Bone marrow (tissue), 2 donors: ENCODE results near the gene OTX1.

Source experiments
- DNase-seq, 2 donors: peaks; one replicate each; lab custom pipeline; 2025; lab: John Stamatoyannopoulos, UW

OTX1 gene

GRCh38 chr2:63047321-63048279 is 3.0 kb upstream of the OTX1 start:
- peak in 1 of 2 donors; percentile 34 for DNase-seq

- DNase-seq = peak in 1 of 2 donors; percentile 37
Observed at GRCh38 chr2:63048367-63049171, 2.1 kb upstream of the OTX1 start.

DNA sequence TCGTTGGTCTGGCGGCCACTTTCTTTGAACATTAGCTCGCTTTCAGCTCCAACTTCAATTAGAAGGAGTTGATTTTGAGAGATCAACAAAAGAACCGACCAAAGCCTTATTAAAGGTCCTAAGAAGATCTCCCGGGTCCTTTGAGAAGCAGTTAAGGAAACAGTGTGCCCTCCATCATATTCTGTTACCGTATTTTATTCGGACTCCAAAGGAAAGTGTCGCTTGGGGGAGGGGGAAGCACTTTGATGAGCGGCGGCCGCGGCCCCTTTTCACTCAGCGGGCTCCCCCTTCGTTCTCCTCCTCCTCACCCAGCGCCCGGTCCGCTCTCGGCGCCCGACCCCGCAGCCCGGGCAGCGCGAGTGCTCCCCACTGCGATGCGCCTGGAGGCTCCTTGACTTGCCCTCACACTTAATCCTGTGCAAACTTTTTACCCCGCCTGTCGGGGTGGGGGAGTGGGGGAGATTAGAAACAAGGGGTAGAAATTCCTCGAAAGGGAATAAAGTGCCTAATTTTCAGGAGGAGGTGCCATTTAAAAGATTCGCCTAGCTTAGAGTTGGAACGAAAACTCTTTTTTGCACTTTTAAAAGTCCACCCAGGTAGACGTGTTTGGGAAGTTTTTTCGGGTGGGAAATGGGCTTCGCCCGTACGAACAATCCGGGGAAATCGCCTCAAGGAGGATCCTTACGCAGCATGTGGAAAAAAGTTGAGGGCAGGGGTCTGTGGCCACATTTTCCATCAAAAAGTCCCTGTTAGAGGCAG is 1.2 kb upstream of the OTX1 start:
- DNase-seq = peak in 1 of 2 donors; percentile 27

GRCh38 chr2:63049970-63050333 is 678 bp upstream of the OTX1 start:
- DNase-seq = no peak

DNA sequence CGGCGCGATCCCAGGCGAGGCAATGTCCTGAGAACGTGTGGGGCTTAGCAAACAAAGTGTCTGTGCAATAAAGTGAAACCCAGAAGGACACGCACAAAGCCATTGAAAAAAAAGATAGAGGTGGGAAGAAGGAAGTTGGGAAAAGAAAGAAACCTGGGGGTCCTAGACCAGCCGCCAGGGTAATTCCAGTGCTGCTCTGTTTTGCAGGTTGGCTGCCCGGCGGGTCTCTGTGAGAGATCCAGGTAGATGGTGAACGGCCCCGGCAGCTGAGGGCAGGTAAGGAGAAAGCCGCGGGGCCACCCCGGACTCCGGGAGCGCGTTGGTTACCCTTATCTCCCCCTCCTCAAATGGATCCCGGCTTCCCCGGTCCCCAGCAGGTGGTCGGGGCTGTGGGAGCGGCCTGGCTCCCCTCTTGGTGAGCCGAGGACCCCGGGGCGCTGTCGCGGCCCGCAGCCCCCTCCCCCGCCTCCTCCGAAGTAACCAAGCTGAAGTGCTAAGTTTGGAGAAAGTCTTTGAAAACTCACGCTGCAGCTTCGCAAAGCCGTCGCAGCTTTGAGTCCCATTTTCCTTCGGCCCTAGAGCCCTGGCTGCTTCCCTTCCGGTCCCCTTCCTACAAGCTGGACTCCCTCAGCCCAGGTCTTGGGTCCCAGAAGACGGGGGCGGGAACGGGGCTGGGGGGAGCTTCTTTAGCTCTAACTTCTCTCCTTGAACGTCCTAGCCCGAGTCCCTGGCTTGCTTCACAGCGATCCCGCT is 588 bp downstream of the OTX1 start:
- peak in 1 of 2 donors; percentile 38 for DNase-seq

DNA sequence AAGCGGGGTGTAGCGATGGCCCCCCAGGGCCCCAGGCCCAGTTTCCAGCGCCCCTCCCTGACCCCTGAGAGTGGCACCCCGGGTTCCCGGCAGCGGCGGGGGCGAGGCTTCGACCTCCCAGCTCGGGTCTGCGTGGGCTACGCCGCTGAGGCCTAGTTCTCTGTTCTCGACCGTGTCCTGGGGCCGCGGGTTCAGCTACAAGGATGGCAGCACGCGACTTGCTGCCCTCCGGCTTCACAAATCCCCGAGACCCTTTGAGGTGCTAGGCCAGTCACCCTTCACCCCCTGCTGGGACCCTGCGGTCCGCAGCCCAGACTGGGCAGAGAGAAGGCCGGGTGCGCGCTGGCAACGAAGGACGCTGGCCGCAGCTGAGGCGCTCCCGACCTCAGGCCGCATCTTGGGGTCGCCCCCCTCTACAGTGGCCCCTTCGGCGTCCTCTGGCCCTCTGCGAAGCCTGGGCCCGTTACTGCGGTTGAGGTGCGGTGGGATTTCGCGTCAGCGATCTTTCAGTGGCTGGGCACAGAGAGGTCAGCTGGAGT is 1.2 kb downstream of the OTX1 start:
- DNase-seq = peak in 1 of 2 donors; percentile 38

- DNase-seq = peak in 1 of 2 donors; percentile 15
Observed at GRCh38 chr2:63052411-63053080, 1.9 kb downstream of the OTX1 start.

- DNase-seq = peak in 1 of 2 donors; percentile 10
Observed at GRCh38 chr2:63053081-63053888, 2.7 kb downstream of the OTX1 start.

DNA sequence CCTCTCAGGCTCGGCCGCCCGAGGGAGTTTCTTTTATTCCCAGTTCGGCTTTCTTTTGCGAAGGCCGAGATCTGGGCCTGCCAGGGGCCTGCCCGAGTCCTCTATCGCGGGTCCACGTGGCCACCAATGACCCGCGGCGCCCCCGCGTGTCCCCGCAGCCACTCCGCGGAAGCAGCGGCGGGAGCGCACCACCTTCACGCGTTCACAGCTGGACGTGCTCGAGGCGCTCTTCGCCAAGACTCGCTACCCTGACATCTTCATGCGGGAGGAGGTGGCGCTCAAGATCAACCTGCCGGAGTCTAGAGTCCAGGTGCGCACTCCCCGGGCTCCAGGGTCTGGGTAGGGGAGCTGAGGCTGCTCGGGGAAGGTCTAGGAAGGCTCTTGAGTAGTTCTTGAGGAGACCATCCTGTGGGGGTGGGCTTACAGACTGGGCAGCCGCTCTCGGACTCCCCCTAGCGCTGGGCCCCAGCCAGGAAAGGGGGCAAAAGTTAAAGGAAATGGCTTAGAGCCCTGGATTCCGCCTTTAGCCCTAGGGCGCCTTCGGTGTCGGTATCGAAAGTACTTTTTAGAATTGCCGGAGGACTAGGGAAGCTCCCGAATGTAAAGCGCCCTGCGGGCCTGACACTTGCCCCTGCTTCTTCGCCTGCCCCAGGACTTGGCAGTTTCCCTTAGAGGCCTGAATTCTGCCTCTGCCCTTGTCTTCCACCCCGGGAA is 3.4 kb downstream of the OTX1 start:
- DNase-seq = peak; percentile 30 to 42

- peak in 1 of 2 donors; percentile 27 for DNase-seq
Observed at GRCh38 chr2:63054841-63055225, 4.2 kb downstream of the OTX1 start.

GRCh38 chr2:63055226-63056106 is 4.8 kb downstream of the OTX1 start:
- DNase-seq = no peak

DNA sequence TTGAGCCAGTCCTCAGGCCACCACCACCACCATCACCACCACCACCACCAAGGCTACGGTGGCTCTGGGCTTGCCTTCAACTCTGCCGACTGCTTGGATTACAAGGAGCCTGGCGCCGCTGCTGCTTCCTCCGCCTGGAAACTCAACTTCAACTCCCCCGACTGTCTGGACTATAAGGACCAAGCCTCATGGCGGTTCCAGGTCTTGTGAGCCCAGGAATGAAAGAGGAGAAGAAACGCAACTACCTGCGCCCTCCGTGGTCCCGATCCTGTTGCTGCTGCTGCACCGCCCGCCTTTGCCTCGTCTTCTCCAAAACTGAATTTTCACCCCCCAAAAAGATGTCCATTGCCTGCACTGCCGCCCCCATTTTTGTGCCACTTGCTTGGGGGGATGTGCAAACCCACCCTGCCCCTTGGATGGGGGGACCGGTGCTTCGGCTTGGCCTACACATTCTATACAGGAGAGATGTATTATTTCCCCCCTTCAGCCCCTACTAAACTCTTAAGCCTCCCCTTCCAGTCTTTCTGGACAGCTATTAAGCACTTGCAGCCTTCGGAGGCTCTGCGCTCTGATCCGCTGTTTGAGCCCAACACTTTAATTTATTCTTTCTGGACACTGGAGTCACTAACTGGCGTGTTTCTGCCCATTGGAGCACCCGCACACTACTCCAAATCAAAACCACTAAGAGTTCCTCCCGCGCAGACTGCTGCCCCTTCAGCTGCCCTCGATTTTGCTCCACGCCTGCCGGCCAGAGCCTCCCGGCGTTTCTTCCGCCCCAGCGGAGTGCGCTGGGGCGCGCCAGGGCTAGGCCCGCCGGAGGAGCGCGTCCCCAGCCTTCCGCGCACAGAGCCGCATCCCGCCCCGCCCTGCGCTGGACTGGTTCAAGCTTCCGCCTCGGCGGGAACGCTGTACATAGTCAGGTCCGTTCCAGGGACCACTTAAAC is 5.7 kb downstream of the OTX1 start:
- DNase-seq = peak in 1 of 2 donors; percentile 12

DNA sequence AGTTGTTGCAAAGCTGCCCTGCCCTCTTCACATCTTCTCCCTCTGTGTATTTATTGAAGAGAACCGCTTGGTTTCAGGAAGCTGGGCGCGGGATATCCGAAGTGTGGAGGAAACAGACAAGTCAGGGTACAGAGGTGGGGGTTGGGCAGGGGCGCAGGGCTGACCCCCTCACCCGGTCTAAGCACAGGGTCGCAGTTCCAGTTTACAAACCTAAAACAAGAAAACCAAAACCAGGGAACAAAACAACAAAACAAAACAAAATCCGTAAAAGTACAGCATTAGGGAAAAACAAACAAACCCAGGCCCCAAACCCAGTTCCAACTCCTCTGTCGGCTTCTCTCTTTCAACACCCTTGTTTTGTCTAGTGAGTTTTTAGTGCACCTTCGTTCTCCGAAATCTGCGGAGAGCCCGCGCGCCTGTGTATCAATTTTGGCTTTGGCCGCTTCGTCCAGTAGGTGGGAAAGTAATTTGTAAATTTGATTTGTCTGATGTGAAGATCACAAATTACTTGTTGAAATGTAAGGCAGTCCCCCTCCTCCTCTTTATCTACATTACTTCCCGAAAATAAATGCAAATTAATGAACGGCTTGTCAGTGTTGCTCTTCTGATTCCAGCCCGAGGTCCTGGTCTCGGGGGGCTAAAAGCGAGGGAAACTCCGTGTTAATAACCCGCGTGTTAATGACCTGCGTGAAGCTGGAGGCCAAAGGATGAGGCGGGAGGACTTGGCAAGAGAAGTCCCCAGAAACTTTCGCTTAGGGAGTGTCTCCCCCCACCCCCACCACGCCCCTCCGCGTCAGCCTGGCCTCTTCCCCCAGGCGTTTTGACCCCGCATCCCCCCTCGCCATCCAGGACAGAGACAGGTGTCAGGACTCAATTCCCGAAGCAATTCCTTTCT is 6.9 kb downstream of the OTX1 start:
- peak in 1 of 2 donors; percentile 31 for DNase-seq

DNA sequence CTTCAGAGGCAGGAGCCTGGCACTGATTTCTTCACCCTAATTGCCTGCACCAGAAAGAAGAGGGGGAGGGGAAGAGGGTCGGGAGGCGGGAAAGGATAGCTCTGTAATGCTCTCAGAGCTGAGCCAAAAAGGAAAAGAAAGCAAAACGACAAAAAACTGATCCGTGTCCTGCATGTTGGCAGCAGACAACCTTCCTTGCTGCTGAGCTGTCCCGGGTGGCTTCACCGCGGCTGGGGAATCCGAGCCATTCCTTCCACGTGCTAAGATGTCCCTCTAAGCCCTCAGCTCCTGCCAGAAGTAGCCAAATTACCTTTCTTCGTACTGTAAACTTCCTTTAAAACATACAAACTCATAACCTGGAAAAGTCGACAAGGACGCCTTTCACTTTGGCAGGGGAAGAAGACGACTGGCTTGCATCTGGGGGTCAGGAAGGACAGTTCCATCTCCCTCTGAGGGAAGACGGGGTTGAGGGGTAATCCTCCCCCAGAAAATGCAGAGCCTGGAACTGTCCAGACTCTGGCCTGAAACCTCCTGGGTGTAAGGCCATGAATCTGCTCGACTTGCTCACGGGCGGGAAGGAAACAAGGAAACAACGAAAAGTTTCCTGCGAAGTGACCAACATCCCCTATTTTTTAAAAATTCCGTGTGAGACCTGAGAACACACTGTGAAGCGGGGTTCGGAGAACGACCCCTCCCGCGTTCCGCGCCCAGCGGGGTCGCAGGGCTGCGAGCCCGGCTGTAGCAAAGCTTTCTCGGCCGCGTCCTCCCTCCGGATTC is 7.7 kb downstream of the OTX1 start:
- DNase-seq = peak in 1 of 2 donors; percentile 50
